Transverse colon (tissue), 4 donors: ENCODE data around the gene CYP2A6. TPM values are rescaled to one million over a fixed set of nuclear protein-coding genes. Genes with fewer than 3 reads are reported as not detected.

Experiments used
- DNase-seq: peaks from one replicate; pipeline ENCODE4 v3.0.0-alpha.2; 2019
- H3K27ac ChIP-seq, 4 donors: fragments of 200-600 bp; sonication (generic); 2 replicates each; pipeline ENCODE4 v1.5.1; 2016 to 2018; ENCODE audit warnings: inconsistent platforms in 4 of 4
- H3K27me3 ChIP-seq: fragments of 200-600 bp; sonication (generic); 2 replicates; pipeline ENCODE4 v1.5.1; 2017; ENCODE audit warnings: inconsistent platforms
- H3K36me3 ChIP-seq, 4 donors: fragments of 200-600 bp; sonication (generic); 2 replicates each; pipeline ENCODE4 v1.5.1; 2017 to 2019; ENCODE audit warnings: inconsistent platforms in 4 of 4
- H3K4me1 ChIP-seq, 4 donors: fragments of 200-600 bp; sonication (generic); 2 replicates each; pipeline ENCODE4 v1.5.1; 2017 to 2020; ENCODE audit warnings: inconsistent platforms in 4 of 4
- H3K4me3 ChIP-seq, 4 donors: fragments of 200-600 bp; sonication (generic); 1 replicate in 1 of 4; 2 replicates in 3 of 4; pipeline versions ENCODE4 v1.5.1 to v1.6.1; 2017 to 2019; ENCODE audit warnings: inconsistent platforms in 4 of 4
- H3K9me3 ChIP-seq, 2 donors: fragments of 200-600 bp; sonication (generic); 2 replicates each; pipeline ENCODE4 v1.5.1; 2017 to 2019; ENCODE audit warnings: inconsistent platforms in 2 of 2
- CTCF ChIP-seq, 5 experiments: fragments of 200-600 bp in 3 of 5; fragments of 450-650 bp in 2 of 5; sonication (generic) in 3 of 5; IDR thresholded peaks; 1 replicate in 2 of 5; 2 replicates in 3 of 5; pipeline ENCODE4 v1.5.1; 2016 to 2017; ENCODE audit warnings: antibody characterized with exemption in 5 of 5, inconsistent platforms in 3 of 5, mild to moderate bottlenecking in 2 of 5, moderate library complexity in 1 of 5
- EP300 ChIP-seq: sonication (generic); formaldehyde crosslinking; IDR thresholded peaks from one replicate; pipeline ENCODE4 v1.6.1; 2017; ENCODE audit warnings: antibody characterized with exemption, low read depth
- POLR2A ChIP-seq: fragments of 450-650 bp; IDR thresholded peaks from one replicate; pipeline ENCODE4 v1.6.1; 2016; ENCODE audit warnings: antibody characterized with exemption, mild to moderate bottlenecking, moderate library complexity
- POLR2AphosphoS5 ChIP-seq, 3 donors: sonication (generic); formaldehyde crosslinking; IDR thresholded peaks; one replicate each; pipeline ENCODE4 v1.6.1; 2016; ENCODE audit warnings: antibody characterized with exemption in 3 of 3
- WGBS, 2 donors: methylation state at CpG; one replicate each; pipeline ENCODE4 v1.1.5; 2018; ENCODE audit warnings: low coverage in 1 of 2; 5-methylcytosine and 5-hydroxymethylcytosine counted together
- in situ Hi-C, 4 donors: fragments of 200-750 bp; cut with MboI; loops; one replicate each; pipeline versions ENCODE4 v1.15.0 to v1.15.1; 2017; ENCODE audit warnings: low sequenced_read_pairs in 3 of 4, low pct_ligation_motif_present in 1 of 4, low pct_unique_long_range_greater_than_20kb in 1 of 4
- intact Hi-C: fragments of 100-400 bp; cut with DNase I; formaldehyde crosslinking; loops from one replicate; pipeline ENCODE4 v1.15.1; 2023; ENCODE audit warnings: low total_unique reads
- total RNA-seq, 4 donors: library from RNA; depleted of rRNA; stranded (reverse); fragments of >200 nt; gene quantifications; one replicate each; pipeline ENCODE4 v1.1.0, GENCODE V29; 2016

The CYP2A6 gene
- total RNA-seq, 4 donors from 2014 or later, result not detected

DNA sequence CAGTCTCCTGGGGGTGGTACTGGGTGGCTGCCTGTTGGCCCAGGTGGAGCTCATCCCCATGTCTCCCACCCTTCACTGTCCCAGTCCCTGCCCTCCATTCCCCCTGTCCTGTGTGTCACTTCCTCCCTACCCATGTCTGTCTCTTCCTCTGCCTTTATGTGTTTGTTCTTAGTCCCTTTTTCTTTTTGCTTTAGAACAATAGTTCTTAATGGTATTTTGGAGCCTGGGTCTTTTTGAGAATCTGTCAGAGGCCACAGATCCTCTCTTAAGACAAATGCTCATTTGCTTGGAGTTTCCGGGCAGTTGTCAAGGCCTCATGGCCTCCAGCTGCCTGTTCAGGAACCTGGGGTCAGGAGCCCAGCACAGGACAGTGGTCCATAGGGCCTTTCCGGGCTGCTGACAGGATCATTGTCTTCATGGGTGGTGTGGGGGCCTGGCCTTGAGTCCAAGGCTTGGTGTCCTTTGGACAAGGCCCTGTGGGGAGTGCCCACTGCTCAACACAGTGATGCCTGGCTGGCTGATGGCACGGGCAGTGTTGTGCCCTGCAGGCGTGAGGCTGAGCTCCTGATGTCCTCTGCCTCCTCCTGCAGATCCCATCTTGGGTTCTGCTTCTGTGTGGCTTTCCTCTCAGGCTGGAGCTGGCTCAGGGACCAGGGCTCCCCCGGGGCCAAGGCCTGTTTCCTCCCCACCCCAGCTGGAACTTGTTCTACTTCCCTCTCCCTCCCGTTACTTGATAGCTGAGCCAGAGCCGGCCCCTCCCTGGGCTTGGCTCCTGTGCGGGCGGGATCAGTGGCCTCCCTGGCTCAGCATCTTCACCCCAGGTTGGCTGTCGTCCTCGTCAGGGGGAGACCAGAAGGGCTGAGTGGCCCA lies 47.7 kb downstream of the CYP2A6 start:
- in situ Hi-C loops, result loop anchor here in 1 of 4 donors (25.0 kb wide), 1 partner anchor 90 kb away; the partner anchor contains the start of genes COQ8B and ITPKC
- peak; percentile 77 for DNase-seq
- H3K4me1 ChIP-seq, result peaks cover 73 to 85% (median 76%) of the 10 kb centered on the region in 4 donors
- peak in 1 of 3 donors; percentile 12 for TF ChIP-seq POLR2AphosphoS5 (IDR thresholded peaks at IDR 0.05)
- no peak for TF ChIP-seq POLR2A
- TF ChIP-seq EP300, result no peak
- no peak for TF ChIP-seq CTCF (IDR thresholded peaks at IDR 0.05)
- no peaks in the 10 kb centered on the region for H3K27me3 ChIP-seq
- H3K4me3 ChIP-seq, result peak overlapping the region in 3 of 4 donors; percentile 5 to 21 (median 10)
- no peaks in the 10 kb centered on the region for H3K9me3 ChIP-seq
- peaks cover 0 to 3% (median 0%) of the 10 kb centered on the region in 4 donors for H3K36me3 ChIP-seq
- H3K27ac ChIP-seq, result peak overlapping the region; percentile 91 to 97 (median 96)
- WGBS, 2 donors, result 17 to 18% methylated on average over 3 to 10 of the region's 11 CpGs
- intact Hi-C loops, result loop anchor here (10.0 kb wide), 1 partner anchor 88 kb away; the partner anchor contains the start of genes COQ8B and ITPKC

- TF ChIP-seq CTCF (IDR thresholded peaks at IDR 0.05), result no peak
- no peak for TF ChIP-seq EP300
- TF ChIP-seq POLR2AphosphoS5 (IDR thresholded peaks at IDR 0.05), result no peak
- TF ChIP-seq POLR2A, result no peak
- Histone ChIP-seq H3K4me1 (peaks cover 72 to 76% (median 74%) of the 10 kb centered on the region in 4 donors), H3K4me3 (peak overlapping the region in 1 of 4 donors; percentile 99), H3K27me3 (no peaks in the 10 kb centered on the region), H3K9me3 (no peaks in the 10 kb centered on the region), H3K36me3 (peaks cover 0 to 3% (median 0%) of the 10 kb centered on the region in 4 donors), H3K27ac (peak overlapping the region; percentile 91 to 97 (median 96))
- in situ Hi-C loops (loop anchor here in 1 of 4 donors (25.0 kb wide), 1 partner anchor 89 kb away; the partner anchor contains the start of genes COQ8B and ITPKC), intact Hi-C loops (loop anchor here (10.0 kb wide), 1 partner anchor 87 kb away; the partner anchor contains the start of genes COQ8B and ITPKC)
- WGBS, 2 donors, result 48 to 60% methylated on average over 5 to 13 of the region's 13 CpGs
- DNase-seq, result no peak
These were observed 48.6 kb downstream of the CYP2A6 start for GRCh38 chr19:40801426-40802299.

- peaks cover 0 to 3% (median 0%) of the 10 kb centered on the region in 4 donors for H3K36me3 ChIP-seq
- in situ Hi-C loops, result loop anchor here in 1 of 4 donors (25.0 kb wide), 1 partner anchor 89 kb away; the partner anchor contains the start of genes COQ8B and ITPKC
- H3K27me3 ChIP-seq, result no peaks in the 10 kb centered on the region
- peaks cover 66 to 70% (median 68%) of the 10 kb centered on the region in 4 donors for H3K4me1 ChIP-seq
- H3K9me3 ChIP-seq, result no peaks in the 10 kb centered on the region
- intact Hi-C loops, result loop anchor here (10.0 kb wide), 1 partner anchor 86 kb away; the partner anchor contains the start of genes COQ8B and ITPKC
- DNase-seq, result no peak
- H3K4me3 ChIP-seq, result peak overlapping the region in 1 of 4 donors; percentile 99
- WGBS, 2 donors, result 89% methylated on average over 27 of the region's 27 CpGs; no CpG with 5 or more reads in 1 of the 2 donors
- H3K27ac ChIP-seq, result peak overlapping the region; percentile 91 to 97 (median 96)
- TF ChIP-seq EP300, result no peak
- no peak for TF ChIP-seq POLR2A
- no peak for TF ChIP-seq CTCF (IDR thresholded peaks at IDR 0.05)
- no peak for TF ChIP-seq POLR2AphosphoS5 (IDR thresholded peaks at IDR 0.05)
These were observed 49.3 kb downstream of the CYP2A6 start for GRCh38 chr19:40800997-40801377.
